ENCODE results near the gene HS1BP3. TPM values are rescaled to one million over a fixed set of nuclear protein-coding genes. Genes with fewer than 3 reads are reported as not detected.

The HS1BP3 gene
- total and polyA plus RNA-seq, 5 experiments from 2014 or later: 11.0 to 15.5 (median 15.4) TPM

Other genes starting within 250 kb of the HS1BP3 start
- 10 to 100 TPM; 21.0 to 21.5 TPM for gene RHOB, start 204.0 kb downstream of the HS1BP3 start, total RNA-seq
- gene RHOB, start 204.0 kb downstream of the HS1BP3 start, polyA plus RNA-seq: 1 to 10 TPM; 1.3 to 2.0 (median 1.6) TPM
- gene GDF7, start 16.0 kb upstream of the HS1BP3 start, total RNA-seq: not detected
- gene GDF7, start 16.0 kb upstream of the HS1BP3 start, polyA plus RNA-seq: under 1 TPM; 0.05 TPM
- gene LDAH, start 172.0 kb upstream of the HS1BP3 start, total RNA-seq: 10 to 100 TPM; 16.7 to 19.7 TPM
- 10 to 100 TPM; 10.1 to 11.3 (median 10.5) TPM for gene LDAH, start 172.0 kb upstream of the HS1BP3 start, polyA plus RNA-seq

Measured in naive thymus-derived CD8-positive, alpha-beta T cell (primary cell).